Ishikawa (cell line): ENCODE results near the gene ZNF3.

Experiments used
- CEBPB ChIP-seq: IDR thresholded peaks from 2 replicates; pipeline ENCODE4 v1.6.1; 2012
- CREB1 ChIP-seq: IDR thresholded peaks from 2 replicates; pipeline ENCODE4 v1.6.1; 2012; ENCODE audit warnings: low read depth
- EGR1 ChIP-seq: IDR thresholded peaks from 2 replicates; pipeline ENCODE4 v1.6.1; 2012
- EP300 ChIP-seq: IDR thresholded peaks from 2 replicates; pipeline ENCODE4 v1.6.1; 2012; ENCODE audit warnings: borderline replicate concordance
- FOXM1 ChIP-seq: IDR thresholded peaks from 2 replicates; pipeline ENCODE4 v1.6.1; 2012; ENCODE audit warnings: low read depth, borderline replicate concordance
- NFIC ChIP-seq: IDR thresholded peaks from 2 replicates; pipeline ENCODE4 v1.6.1; 2012
- RAD21 ChIP-seq: IDR thresholded peaks from 2 replicates; pipeline ENCODE4 v1.6.1; 2012; ENCODE audit warnings: low read depth
- TAF1 ChIP-seq: IDR thresholded peaks from 2 replicates; pipeline ENCODE4 v1.6.1; 2012; ENCODE audit warnings: low read depth, mild to moderate bottlenecking
- TCF12 ChIP-seq: IDR thresholded peaks from 2 replicates; pipeline ENCODE4 v1.6.1; 2012; ENCODE audit warnings: low read depth
- TEAD4 ChIP-seq: IDR thresholded peaks from 2 replicates; pipeline ENCODE4 v1.6.1; 2012
- YY1 ChIP-seq: IDR thresholded peaks from 2 replicates; pipeline ENCODE4 v1.6.1; 2012; ENCODE audit warnings: low read depth
- ZBTB7A ChIP-seq: IDR thresholded peaks from 2 replicates; pipeline ENCODE4 v1.6.1; 2012; ENCODE audit warnings: low read depth
- TF ChIP-seq, protein P1 (sequence below): IDR thresholded peaks from 2 replicates; pipeline ENCODE4 v1.6.1; 2012; ENCODE audit warnings: low read depth, mild to moderate bottlenecking
- TF ChIP-seq, protein P2 (sequence below): IDR thresholded peaks from 2 replicates; pipeline ENCODE4 v1.6.1; 2012

GRCh38 chr7:100057006-100057405 is 24.5 kb downstream of the ZNF3 start:
- TF ChIP-seq TCF12 = no peak
- no peak for TF ChIP-seq FOXM1
- TF ChIP-seq YY1 = no peak
- TF ChIP-seq CEBPB = no peak
- TF ChIP-seq, protein P1, sequence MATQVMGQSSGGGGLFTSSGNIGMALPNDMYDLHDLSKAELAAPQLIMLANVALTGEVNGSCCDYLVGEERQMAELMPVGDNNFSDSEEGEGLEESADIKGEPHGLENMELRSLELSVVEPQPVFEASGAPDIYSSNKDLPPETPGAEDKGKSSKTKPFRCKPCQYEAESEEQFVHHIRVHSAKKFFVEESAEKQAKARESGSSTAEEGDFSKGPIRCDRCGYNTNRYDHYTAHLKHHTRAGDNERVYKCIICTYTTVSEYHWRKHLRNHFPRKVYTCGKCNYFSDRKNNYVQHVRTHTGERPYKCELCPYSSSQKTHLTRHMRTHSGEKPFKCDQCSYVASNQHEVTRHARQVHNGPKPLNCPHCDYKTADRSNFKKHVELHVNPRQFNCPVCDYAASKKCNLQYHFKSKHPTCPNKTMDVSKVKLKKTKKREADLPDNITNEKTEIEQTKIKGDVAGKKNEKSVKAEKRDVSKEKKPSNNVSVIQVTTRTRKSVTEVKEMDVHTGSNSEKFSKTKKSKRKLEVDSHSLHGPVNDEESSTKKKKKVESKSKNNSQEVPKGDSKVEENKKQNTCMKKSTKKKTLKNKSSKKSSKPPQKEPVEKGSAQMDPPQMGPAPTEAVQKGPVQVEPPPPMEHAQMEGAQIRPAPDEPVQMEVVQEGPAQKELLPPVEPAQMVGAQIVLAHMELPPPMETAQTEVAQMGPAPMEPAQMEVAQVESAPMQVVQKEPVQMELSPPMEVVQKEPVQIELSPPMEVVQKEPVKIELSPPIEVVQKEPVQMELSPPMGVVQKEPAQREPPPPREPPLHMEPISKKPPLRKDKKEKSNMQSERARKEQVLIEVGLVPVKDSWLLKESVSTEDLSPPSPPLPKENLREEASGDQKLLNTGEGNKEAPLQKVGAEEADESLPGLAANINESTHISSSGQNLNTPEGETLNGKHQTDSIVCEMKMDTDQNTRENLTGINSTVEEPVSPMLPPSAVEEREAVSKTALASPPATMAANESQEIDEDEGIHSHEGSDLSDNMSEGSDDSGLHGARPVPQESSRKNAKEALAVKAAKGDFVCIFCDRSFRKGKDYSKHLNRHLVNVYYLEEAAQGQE = no peak
- TF ChIP-seq EP300 = no peak
- TF ChIP-seq RAD21 = no peak
- TF ChIP-seq, protein P2, sequence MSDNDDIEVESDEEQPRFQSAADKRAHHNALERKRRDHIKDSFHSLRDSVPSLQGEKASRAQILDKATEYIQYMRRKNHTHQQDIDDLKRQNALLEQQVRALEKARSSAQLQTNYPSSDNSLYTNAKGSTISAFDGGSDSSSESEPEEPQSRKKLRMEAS = no peak
- no peak for TF ChIP-seq TAF1
- TF ChIP-seq ZBTB7A = no peak
- TF ChIP-seq TEAD4 = no peak
- TF ChIP-seq EGR1 = no peak
- no peak for TF ChIP-seq CREB1
- TF ChIP-seq NFIC = no peak
